Measurements from ENCODE around the gene ATP8B3. TPM values are rescaled to one million over a fixed set of nuclear protein-coding genes. Genes with fewer than 3 reads are reported as not detected.

ATP8B3 gene
- total RNA-seq, 4 donors from 2014 or later, result 0.35 to 4.5 (median 0.94) TPM; not detected in 1

GRCh38 chr19:1787116-1787515, 25.0 kb downstream of the ATP8B3 start:
- Histone ChIP-seq H3K27me3 (no peaks in the 10 kb centered on the region), H3K36me3 (no peaks in the 10 kb centered on the region), H3K4me1 (peaks cover 0 to 5% (median 0%) of the 10 kb centered on the region in 4 donors), H3K27ac (no peak overlapping the region), H3K4me3 (no peak overlapping the region), H3K9me3 (peaks cover 0 to 3% (median 0%) of the 10 kb centered on the region in 4 donors)
- TF ChIP-seq CTCF (IDR thresholded peaks at IDR 0.05) (no peak), POLR2A (IDR thresholded peaks at IDR 0.05) (no peak)
- no peak for DNase-seq

- Histone ChIP-seq H3K36me3 (no peaks in the 10 kb centered on the region), H3K9me3 (peaks cover 0 to 8% (median 2%) of the 10 kb centered on the region in 4 donors), H3K27me3 (no peaks in the 10 kb centered on the region), H3K27ac (no peak overlapping the region), H3K4me3 (no peak overlapping the region), H3K4me1 (peaks cover 0 to 5% (median 0%) of the 10 kb centered on the region in 4 donors)
- TF ChIP-seq POLR2A (IDR thresholded peaks at IDR 0.05) (no peak), CTCF (IDR thresholded peaks at IDR 0.05) (no peak)
- no peak for DNase-seq
These were observed 25.4 kb downstream of the ATP8B3 start for GRCh38 chr19:1786668-1787067.

GRCh38 chr19:1785310-1785709, 26.8 kb downstream of the ATP8B3 start:
- Histone ChIP-seq H3K36me3 (no peaks in the 10 kb centered on the region), H3K27ac (no peak overlapping the region), H3K27me3 (peaks cover 0 to 2% of the 10 kb centered on the region in 2 donors), H3K4me3 (no peak overlapping the region), H3K4me1 (peaks cover 0 to 5% (median 0%) of the 10 kb centered on the region in 4 donors), H3K9me3 (peaks cover 0 to 9% (median 2%) of the 10 kb centered on the region in 4 donors)
- no peak for DNase-seq
- TF ChIP-seq CTCF (IDR thresholded peaks at IDR 0.05), result no peak
- no peak for TF ChIP-seq POLR2A (IDR thresholded peaks at IDR 0.05)

GRCh38 chr19:1783874-1784273, 28.2 kb downstream of the ATP8B3 start:
- H3K36me3 ChIP-seq, result no peaks in the 10 kb centered on the region
- DNase-seq, result no peak
- no peak overlapping the region for H3K4me3 ChIP-seq
- peaks cover 0 to 9% (median 2%) of the 10 kb centered on the region in 4 donors for H3K9me3 ChIP-seq
- TF ChIP-seq POLR2A (IDR thresholded peaks at IDR 0.05) (no peak), CTCF (IDR thresholded peaks at IDR 0.05) (no peak)
- peaks cover 0 to 10% of the 10 kb centered on the region in 2 donors for H3K27me3 ChIP-seq
- H3K4me1 ChIP-seq, result no peaks in the 10 kb centered on the region
- H3K27ac ChIP-seq, result no peak overlapping the region

- Histone ChIP-seq H3K4me3 (no peak overlapping the region), H3K36me3 (no peaks in the 10 kb centered on the region), H3K27me3 (peaks cover 0 to 10% of the 10 kb centered on the region in 2 donors), H3K4me1 (no peaks in the 10 kb centered on the region), H3K9me3 (peaks cover 0 to 9% (median 2%) of the 10 kb centered on the region in 4 donors), H3K27ac (no peak overlapping the region)
- DNase-seq, result no peak
- no peak for TF ChIP-seq CTCF (IDR thresholded peaks at IDR 0.05)
- no peak for TF ChIP-seq POLR2A (IDR thresholded peaks at IDR 0.05)
These were observed 28.7 kb downstream of the ATP8B3 start for GRCh38 chr19:1783354-1783753.

- DNase-seq, result no peak
- Histone ChIP-seq H3K27me3 (peaks cover 0 to 10% of the 10 kb centered on the region in 2 donors), H3K4me3 (no peak overlapping the region), H3K27ac (no peak overlapping the region), H3K36me3 (no peaks in the 10 kb centered on the region), H3K9me3 (peaks cover 0 to 9% (median 2%) of the 10 kb centered on the region in 4 donors), H3K4me1 (no peaks in the 10 kb centered on the region)
- TF ChIP-seq CTCF (IDR thresholded peaks at IDR 0.05) (no peak), POLR2A (IDR thresholded peaks at IDR 0.05) (no peak)
These were observed 29.6 kb downstream of the ATP8B3 start for GRCh38 chr19:1782521-1782920.

Data from Peyer's patch (tissue), 4 donors.